Pancreas (tissue), 10 donors: Measurements from ENCODE around the gene CDK6. TPM values are rescaled to one million over a fixed set of nuclear protein-coding genes. Genes with fewer than 3 reads are reported as not detected.

Experiments
- ATAC-seq, 4 donors: fragments of 200-7000 bp; cut with Tn5 transposase; one replicate each; pipeline versions ENCODE4 v1.8.0 to v1.9.1; 2020; ENCODE audit warnings: mild to moderate bottlenecking in 4 of 4, moderate library complexity in 4 of 4
- DNase-seq, 6 donors: peaks; one replicate each; pipeline ENCODE4 v3.0.0-alpha.2; 2020
- FAIRE-seq: peaks from 2 replicates; lab custom pipeline; 2012; peaks lifted over from hg19 to GRCh38; lab: Jason Lieb, UNC
- H3K27ac ChIP-seq, 4 donors: fragments of 200-600 bp; sonication (generic); 1 replicate in 3 of 4; 2 replicates in 1 of 4; pipeline versions ENCODE4 v1.5.0 to v1.8.0; 2020
- H3K27me3 ChIP-seq, 4 donors: fragments of 200-600 bp; one replicate each; pipeline ENCODE4 v1.8.0; 2021
- H3K36me3 ChIP-seq, 3 donors: fragments of 200-600 bp; sonication (generic) in 1 of 3; one replicate each; pipeline versions ENCODE4 v1.5.0 to v1.8.0; 2020 to 2021
- H3K4me1 ChIP-seq, 3 donors: fragments of 200-600 bp; one replicate each; pipeline ENCODE4 v1.8.0; 2021
- H3K4me3 ChIP-seq, 4 donors: fragments of 200-600 bp; sonication (generic) in 2 of 4; one replicate each; pipeline versions ENCODE4 v1.5.0 to v1.8.0; 2020 to 2021
- H3K9me3 ChIP-seq, 4 donors: fragments of 200-600 bp; one replicate each; pipeline ENCODE4 v1.8.0; 2021
- WGBS, 2 donors: extraction: QIAGEN DNeasy Blood & Tissue Kit; methylation state at CpG; one replicate each; pipeline ENCODE4 v1.1.7; 2013; 5-methylcytosine and 5-hydroxymethylcytosine counted together
- intact Hi-C, 3 donors: fragments of 100-400 bp; cut with DNase I; formaldehyde crosslinking; loops; one replicate each; pipeline versions ENCODE4 v1.11.1 to v1.14.2; 2022
- polyA plus RNA-seq, 2 donors: library from polyadenylated mRNA; stranded (reverse); fragments of 200-250 nt; gene quantifications; one replicate each; pipeline ENCODE4 v1.2.3, GENCODE V29; 2013
- total RNA-seq, 6 donors: library from RNA; stranded (reverse); fragmentation: NEBNext Ultra II Directional in 4 of 6; extraction: Animal tissue kit (Norgen Biotek cat#: 25700) in 4 of 6; gene quantifications; one replicate each; pipeline versions ENCODE4 v1.2.1 to v1.2.4, GENCODE V29; 2021 to 2023
- TF ChIP-seq, protein P1 (sequence below), 4 donors: fragments of 200-600 bp; sonication (generic) in 3 of 4; IDR thresholded peaks; one replicate each; pipeline versions ENCODE4 v1.5.0 to v1.8.0; 2021; ENCODE audit warnings: antibody characterized with exemption in 4 of 4
- donor health status: healthy with polysubstance abuse.
- donor health status: DM: no; HTN: no; CAD: no; lungs with moderate emphysema.
- donor health status: DM: no; HTN: no; CAD: no.
- donor health status: control.
- donor health status: control.
- donor health status: Bipolar disorder and iron deficiency.
- donor health status: DM: yes; HTN: yes; CAD: no.
- donor health status: DM: no; HTN: no; CAD: no.
- donor health status: DM: no; HTN: no; CAD: no.
- donor health status: DM: yes; HTN: yes; CAD: no.

Gene CDK6
- total and polyA plus RNA-seq, 8 donors: 2.4 to 33.4 (median 18.7) TPM

DNA sequence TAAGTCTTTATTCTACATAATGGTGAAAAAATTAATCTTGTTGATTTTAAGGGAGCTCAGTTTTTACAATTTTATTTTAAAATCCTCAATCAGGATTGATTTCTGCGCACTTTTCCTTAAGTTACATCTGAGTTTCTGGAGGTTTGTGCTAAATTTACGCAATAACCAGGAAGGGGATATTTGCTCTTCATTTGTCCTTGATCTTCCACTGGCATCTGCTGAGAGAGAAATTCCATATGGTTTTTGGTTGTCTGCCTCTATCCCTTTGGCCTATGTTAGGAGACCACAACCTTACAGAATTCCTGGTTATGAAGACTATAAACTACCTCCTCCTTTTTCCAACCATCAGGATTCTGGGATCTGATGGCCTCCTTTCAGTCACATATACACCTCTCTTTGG is 20.1 kb upstream of the CDK6 start:
- FAIRE-seq (no peak), DNase-seq (no peak), ATAC-seq (no peak)
- WGBS, 2 donors: 82 to 93% methylated on average over 2 of the region's 2 CpGs
- H3K27ac ChIP-seq: no peak overlapping the region
- TF ChIP-seq, protein P1, sequence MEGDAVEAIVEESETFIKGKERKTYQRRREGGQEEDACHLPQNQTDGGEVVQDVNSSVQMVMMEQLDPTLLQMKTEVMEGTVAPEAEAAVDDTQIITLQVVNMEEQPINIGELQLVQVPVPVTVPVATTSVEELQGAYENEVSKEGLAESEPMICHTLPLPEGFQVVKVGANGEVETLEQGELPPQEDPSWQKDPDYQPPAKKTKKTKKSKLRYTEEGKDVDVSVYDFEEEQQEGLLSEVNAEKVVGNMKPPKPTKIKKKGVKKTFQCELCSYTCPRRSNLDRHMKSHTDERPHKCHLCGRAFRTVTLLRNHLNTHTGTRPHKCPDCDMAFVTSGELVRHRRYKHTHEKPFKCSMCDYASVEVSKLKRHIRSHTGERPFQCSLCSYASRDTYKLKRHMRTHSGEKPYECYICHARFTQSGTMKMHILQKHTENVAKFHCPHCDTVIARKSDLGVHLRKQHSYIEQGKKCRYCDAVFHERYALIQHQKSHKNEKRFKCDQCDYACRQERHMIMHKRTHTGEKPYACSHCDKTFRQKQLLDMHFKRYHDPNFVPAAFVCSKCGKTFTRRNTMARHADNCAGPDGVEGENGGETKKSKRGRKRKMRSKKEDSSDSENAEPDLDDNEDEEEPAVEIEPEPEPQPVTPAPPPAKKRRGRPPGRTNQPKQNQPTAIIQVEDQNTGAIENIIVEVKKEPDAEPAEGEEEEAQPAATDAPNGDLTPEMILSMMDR (IDR thresholded peaks at IDR 0.05): no peak
- H3K9me3 ChIP-seq: no peaks in the 10 kb centered on the region
- H3K4me1 ChIP-seq: no peaks in the 10 kb centered on the region
- no peak overlapping the region for H3K4me3 ChIP-seq
- intact Hi-C loops: no loop called here
- no peaks in the 10 kb centered on the region for H3K36me3 ChIP-seq
- H3K27me3 ChIP-seq: no peaks in the 10 kb centered on the region

DNA sequence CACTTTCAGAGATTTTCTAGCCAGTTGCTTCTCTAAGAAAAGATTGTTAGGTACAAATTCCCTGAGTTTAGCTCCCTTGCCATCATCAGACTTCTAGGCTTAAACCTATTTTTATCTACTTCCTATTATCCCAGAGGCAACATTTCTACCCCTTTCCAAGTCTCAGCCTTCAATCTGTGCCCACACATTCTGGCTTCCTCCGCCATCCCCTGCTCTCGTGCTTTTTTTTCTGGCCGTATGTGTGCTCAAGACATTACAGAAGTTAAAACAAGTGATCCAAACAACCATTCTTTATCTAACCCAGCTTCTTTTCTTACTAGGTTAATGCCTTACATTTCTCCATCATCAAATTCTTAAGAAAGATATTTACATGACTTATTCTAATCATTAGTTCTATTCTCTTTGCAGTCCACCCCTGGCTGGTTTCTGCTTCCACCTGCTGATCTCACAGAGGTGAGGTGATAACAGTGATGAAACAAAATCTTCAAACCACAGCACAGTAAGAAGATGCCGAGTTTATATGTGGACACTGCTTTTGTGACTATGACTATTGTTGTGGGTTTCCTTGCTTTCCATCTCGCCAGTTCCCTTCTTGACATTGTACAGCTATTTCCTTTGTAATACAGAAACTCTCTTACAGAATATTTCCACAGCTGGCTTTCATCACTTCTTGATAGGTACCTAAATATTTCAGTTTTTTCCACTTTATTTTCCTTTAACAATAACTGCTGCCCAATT is 18.3 kb upstream of the CDK6 start:
- H3K36me3 ChIP-seq: no peaks in the 10 kb centered on the region
- H3K27ac ChIP-seq: no peak overlapping the region
- TF ChIP-seq, protein P1 (IDR thresholded peaks at IDR 0.05): no peak
- no peak for DNase-seq
- 81 to 83% methylated on average over 5 of the region's 5 CpGs for WGBS, 2 donors
- no peak for ATAC-seq
- no peak overlapping the region for H3K4me3 ChIP-seq
- no peaks in the 10 kb centered on the region for H3K9me3 ChIP-seq
- no peak for FAIRE-seq
- H3K27me3 ChIP-seq: no peaks in the 10 kb centered on the region
- no peaks in the 10 kb centered on the region for H3K4me1 ChIP-seq
- intact Hi-C loops: no loop called here

DNA sequence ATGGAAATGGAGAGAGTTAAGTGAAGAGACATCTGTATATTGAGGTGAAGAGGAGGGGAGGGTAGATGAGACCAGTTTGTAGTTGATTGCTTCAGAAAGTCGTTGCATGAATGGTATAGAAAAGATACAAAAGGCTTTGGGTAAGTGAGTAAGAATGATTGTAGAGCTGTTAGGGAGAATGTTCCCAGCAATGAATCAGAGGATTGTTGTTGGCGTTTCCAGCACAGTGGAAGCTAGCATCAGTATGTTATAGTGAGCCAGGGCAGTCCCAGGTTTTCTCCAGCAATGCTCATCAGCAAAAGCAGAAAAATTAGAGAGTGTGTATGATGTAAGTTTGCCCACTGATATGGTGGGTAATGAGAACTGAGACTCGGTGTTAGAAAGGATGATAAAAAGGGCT is 15.4 kb upstream of the CDK6 start:
- DNase-seq (no peak), FAIRE-seq (no peak), ATAC-seq (no peak)
- Histone ChIP-seq H3K4me3 (no peak overlapping the region), H3K27ac (no peak overlapping the region), H3K36me3 (no peaks in the 10 kb centered on the region), H3K9me3 (no peaks in the 10 kb centered on the region), H3K27me3 (no peaks in the 10 kb centered on the region), H3K4me1 (no peaks in the 10 kb centered on the region)
- WGBS, 2 donors: 71 to 84% methylated on average over 3 of the region's 3 CpGs
- TF ChIP-seq, protein P1 (IDR thresholded peaks at IDR 0.05): no peak
- intact Hi-C loops: no loop called here

- no peak for FAIRE-seq
- no peaks in the 10 kb centered on the region for H3K27me3 ChIP-seq
- no peak for ATAC-seq
- H3K27ac ChIP-seq: no peak overlapping the region
- H3K36me3 ChIP-seq: no peaks in the 10 kb centered on the region
- no peak overlapping the region for H3K4me3 ChIP-seq
- TF ChIP-seq, protein P1 (IDR thresholded peaks at IDR 0.05): no peak
- H3K4me1 ChIP-seq: no peaks in the 10 kb centered on the region
- no peaks in the 10 kb centered on the region for H3K9me3 ChIP-seq
- intact Hi-C loops: no loop called here
- 77 to 85% methylated on average over 1 of the region's 1 CpG for WGBS, 2 donors
- no peak for DNase-seq
Measured at GRCh38 chr7:92850516-92850915, 14.1 kb upstream of the CDK6 start.

DNA sequence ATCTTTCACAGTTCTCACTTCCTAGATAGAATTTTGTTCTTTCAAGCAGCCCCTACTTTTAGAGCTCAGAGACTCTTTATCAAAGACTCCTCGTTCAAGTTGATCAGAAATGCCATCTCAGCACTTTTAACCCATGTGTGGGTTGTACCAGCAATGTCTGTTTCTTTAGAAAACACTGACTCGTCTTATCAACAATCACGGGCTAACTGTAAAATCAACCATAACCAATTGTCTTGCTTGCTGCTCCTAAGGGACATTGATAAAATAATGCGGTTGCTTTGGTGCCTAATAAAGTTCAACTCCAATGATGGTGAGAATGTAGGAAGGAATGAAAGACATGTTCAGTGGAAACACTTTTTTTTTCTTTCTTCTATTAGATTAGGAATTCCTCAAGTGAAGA is 12.9 kb upstream of the CDK6 start:
- TF ChIP-seq, protein P1 (IDR thresholded peaks at IDR 0.05): no peak
- intact Hi-C loops: no loop called here
- Histone ChIP-seq H3K4me1 (no peaks in the 10 kb centered on the region), H3K4me3 (no peak overlapping the region), H3K27ac (no peak overlapping the region), H3K27me3 (no peaks in the 10 kb centered on the region), H3K9me3 (no peaks in the 10 kb centered on the region), H3K36me3 (no peaks in the 10 kb centered on the region)
- FAIRE-seq (no peak), DNase-seq (no peak), ATAC-seq (no peak)
- 63 to 74% methylated on average over 4 of the region's 4 CpGs for WGBS, 2 donors
